Right atrium auricular region (tissue), 2 donors: Measurements from ENCODE around the gene UROD. TPM values are rescaled to one million over a fixed set of nuclear protein-coding genes. Genes with fewer than 3 reads are reported as not detected.

Experiments
- DNase-seq: peaks from one replicate; pipeline ENCODE4 v3.0.0-alpha.2; 2019; ENCODE audit warnings: low spot score
- H3K27ac ChIP-seq, 2 donors: fragments of 200-600 bp; sonication (generic); 1 replicate in 1 of 2; 2 replicates in 1 of 2; pipeline ENCODE4 v1.5.1; 2016 to 2019
- H3K27me3 ChIP-seq, 2 donors: fragments of 200-600 bp; sonication (generic); one replicate each; pipeline versions ENCODE4 v1.5.1 to v1.6.0; 2017 to 2019
- H3K36me3 ChIP-seq: fragments of 200-600 bp; sonication (generic); one replicate; pipeline ENCODE4 v1.5.1; 2016
- H3K4me1 ChIP-seq, 2 donors: fragments of 200-600 bp; sonication (generic); one replicate each; pipeline versions ENCODE4 v1.5.1 to v1.6.0; 2017 to 2019
- H3K4me3 ChIP-seq, 2 donors: fragments of 200-600 bp; sonication (generic); 1 replicate in 1 of 2; 2 replicates in 1 of 2; pipeline ENCODE4 v1.5.1; 2017 to 2019; ENCODE audit warnings: mild to moderate bottlenecking in 1 of 2, moderate library complexity in 1 of 2
- H3K9me3 ChIP-seq, 2 donors: fragments of 200-600 bp; sonication (generic); one replicate each; pipeline ENCODE4 v1.5.1; 2019
- CTCF ChIP-seq, 2 donors: fragments of 200-600 bp; sonication (generic); IDR thresholded peaks; one replicate each; pipeline ENCODE4 v1.5.1; 2019; ENCODE audit warnings: antibody characterized with exemption in 2 of 2
- total RNA-seq, 2 donors: library from RNA; depleted of rRNA; stranded (reverse); fragments of >200 nt; gene quantifications; one replicate each; pipeline ENCODE4 v1.1.0, GENCODE V29; 2016

Gene UROD
- total RNA-seq, 2 donors from 2014 or later, result 56.7 to 63.0 TPM

GRCh38 chr1:45023663-45024062, 11.6 kb downstream of the UROD start:
- no peak for DNase-seq
- no peaks in the 10 kb centered on the region for H3K27me3 ChIP-seq
- H3K4me3 ChIP-seq, result no peak overlapping the region
- no peaks in the 10 kb centered on the region for H3K36me3 ChIP-seq
- no peaks in the 10 kb centered on the region for H3K9me3 ChIP-seq
- H3K27ac ChIP-seq, result no peak overlapping the region
- no peak for TF ChIP-seq CTCF (IDR thresholded peaks at IDR 0.05)
- H3K4me1 ChIP-seq, result no peaks in the 10 kb centered on the region

GRCh38 chr1:45026446-45026845, 14.4 kb downstream of the UROD start:
- H3K4me1 ChIP-seq, result no peaks in the 10 kb centered on the region
- no peaks in the 10 kb centered on the region for H3K36me3 ChIP-seq
- no peak overlapping the region for H3K4me3 ChIP-seq
- H3K9me3 ChIP-seq, result no peaks in the 10 kb centered on the region
- no peaks in the 10 kb centered on the region for H3K27me3 ChIP-seq
- no peak overlapping the region for H3K27ac ChIP-seq
- DNase-seq, result no peak
- TF ChIP-seq CTCF (IDR thresholded peaks at IDR 0.05), result no peak

- no peak overlapping the region for H3K27ac ChIP-seq
- no peak overlapping the region for H3K4me3 ChIP-seq
- no peaks in the 10 kb centered on the region for H3K9me3 ChIP-seq
- DNase-seq, result no peak
- H3K4me1 ChIP-seq, result no peaks in the 10 kb centered on the region
- no peaks in the 10 kb centered on the region for H3K36me3 ChIP-seq
- TF ChIP-seq CTCF (IDR thresholded peaks at IDR 0.05), result no peak
- no peaks in the 10 kb centered on the region for H3K27me3 ChIP-seq
Observed at GRCh38 chr1:45032837-45033236, 20.8 kb downstream of the UROD start.

GRCh38 chr1:45033356-45033755, 21.3 kb downstream of the UROD start:
- Histone ChIP-seq H3K9me3 (no peaks in the 10 kb centered on the region), H3K27ac (no peak overlapping the region), H3K27me3 (no peaks in the 10 kb centered on the region), H3K4me3 (no peak overlapping the region), H3K4me1 (no peaks in the 10 kb centered on the region), H3K36me3 (no peaks in the 10 kb centered on the region)
- no peak for TF ChIP-seq CTCF (IDR thresholded peaks at IDR 0.05)
- no peak for DNase-seq

- TF ChIP-seq CTCF (IDR thresholded peaks at IDR 0.05), result no peak
- H3K4me3 ChIP-seq, result no peak overlapping the region
- H3K4me1 ChIP-seq, result no peaks in the 10 kb centered on the region
- H3K27ac ChIP-seq, result no peak overlapping the region
- H3K9me3 ChIP-seq, result no peaks in the 10 kb centered on the region
- DNase-seq, result no peak
- H3K36me3 ChIP-seq, result no peaks in the 10 kb centered on the region
- no peaks in the 10 kb centered on the region for H3K27me3 ChIP-seq
Observed at GRCh38 chr1:45035631-45036301, 23.7 kb downstream of the UROD start.

GRCh38 chr1:45037456-45037855, 25.4 kb downstream of the UROD start:
- Histone ChIP-seq H3K4me1 (no peaks in the 10 kb centered on the region), H3K27me3 (no peaks in the 10 kb centered on the region), H3K4me3 (no peak overlapping the region), H3K9me3 (no peaks in the 10 kb centered on the region), H3K36me3 (no peaks in the 10 kb centered on the region), H3K27ac (no peak overlapping the region)
- no peak for DNase-seq
- no peak for TF ChIP-seq CTCF (IDR thresholded peaks at IDR 0.05)
